Stimulated activated CD8-positive, alpha-beta memory T cell treated with anti-CD3 and anti-CD28 coated beads, Interleukin-2, amount 100 ng/mL, for 1 hour (primary cell): Measurements from ENCODE around the gene GMPPA.

ENCODE experiments used
- DNase-seq, 2 donors: peaks; one replicate each; pipeline ENCODE4 v3.0.0-alpha.2; 2020; ENCODE audit warnings: low read depth in 2 of 2

The GMPPA gene

GRCh38 chr2:219540784-219541504 lies 42.3 kb downstream of the GMPPA start:
- no peak for DNase-seq

DNA sequence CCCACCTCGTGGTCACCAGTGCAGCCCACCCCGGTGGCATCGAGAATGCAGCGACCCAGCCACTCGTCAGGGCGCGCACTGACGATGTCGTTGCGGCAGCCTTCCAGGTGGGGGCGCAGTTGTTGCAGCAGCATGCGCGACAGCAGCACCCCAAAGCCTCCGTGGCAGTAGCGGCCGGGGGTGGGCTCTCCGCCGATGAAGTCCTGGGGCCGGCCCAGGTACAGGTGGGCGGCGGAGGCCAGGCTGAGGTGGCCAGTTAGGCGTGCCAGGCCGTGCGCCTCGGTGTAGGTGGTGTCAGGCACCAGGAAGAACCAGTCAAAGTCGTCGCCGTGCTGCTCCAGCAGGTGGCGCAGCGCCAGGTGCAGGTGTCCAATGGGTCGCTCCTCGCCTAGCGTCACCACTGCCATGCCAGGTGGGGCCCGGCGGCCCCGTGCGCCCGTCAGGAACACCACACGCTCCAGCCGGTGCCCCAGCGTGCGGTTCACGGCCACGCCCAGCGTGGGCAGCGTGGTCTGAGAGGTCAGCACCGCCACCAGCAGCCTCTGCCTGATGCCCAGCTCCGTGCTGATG lies 43.0 kb downstream of the GMPPA start:
- DNase-seq: peak; percentile 66 to 72

DNA sequence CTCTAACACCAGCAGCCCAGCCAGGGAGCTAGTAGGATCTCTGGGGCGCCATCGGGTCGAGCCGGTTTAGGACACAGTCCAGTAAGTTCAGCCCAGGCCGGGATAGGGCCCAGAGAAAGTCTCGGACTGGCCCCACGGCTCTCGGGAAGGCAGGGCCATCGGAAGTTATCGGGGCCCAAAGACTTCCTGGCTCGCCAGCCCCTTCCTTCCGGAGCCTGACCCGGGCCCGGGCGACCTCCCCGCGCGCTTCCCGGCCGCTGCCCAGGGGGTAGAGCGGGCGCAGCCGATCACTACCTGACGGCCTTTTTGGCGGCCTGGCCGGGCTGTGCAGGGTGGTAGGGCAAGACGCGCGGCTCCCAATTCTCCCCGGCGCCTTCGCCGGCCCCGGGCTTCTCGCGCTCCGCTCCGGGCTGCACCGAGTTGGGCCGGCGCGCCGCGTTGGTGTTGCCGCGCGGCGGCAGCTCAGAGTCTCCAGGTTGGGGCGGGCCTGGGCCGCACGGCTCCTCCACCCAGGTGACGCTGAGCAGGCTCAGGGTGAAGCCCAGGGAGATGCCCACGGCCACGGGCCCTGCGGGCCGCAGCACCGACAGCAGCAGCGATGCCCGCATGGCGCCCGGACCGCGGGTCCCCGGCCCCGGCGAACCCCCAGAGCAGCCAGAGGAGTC lies 44.4 kb downstream of the GMPPA start:
- peak in 1 of 2 donors; percentile 13 for DNase-seq

GRCh38 chr2:219543596-219544358 lies 45.1 kb downstream of the GMPPA start, which contains the start of the genes CHPF and TMEM198:
TSS of gene CHPF (minus strand) at chr2:219543809. CDS start at chr2:219543538, 271 bp downstream.
TSS of gene TMEM198 (plus strand) at chr2:219544028. CDS start at chr2:219544728, 700 bp downstream.
- DNase-seq: peak; percentile 76 to 81

- DNase-seq: no peak
Observed at GRCh38 chr2:219544567-219544966, 45.9 kb downstream of the GMPPA start.

GRCh38 chr2:219545295-219545942 lies 46.7 kb downstream of the GMPPA start:
- DNase-seq: no peak

GRCh38 chr2:219545943-219546352 lies 47.3 kb downstream of the GMPPA start:
- no peak for DNase-seq

DNA sequence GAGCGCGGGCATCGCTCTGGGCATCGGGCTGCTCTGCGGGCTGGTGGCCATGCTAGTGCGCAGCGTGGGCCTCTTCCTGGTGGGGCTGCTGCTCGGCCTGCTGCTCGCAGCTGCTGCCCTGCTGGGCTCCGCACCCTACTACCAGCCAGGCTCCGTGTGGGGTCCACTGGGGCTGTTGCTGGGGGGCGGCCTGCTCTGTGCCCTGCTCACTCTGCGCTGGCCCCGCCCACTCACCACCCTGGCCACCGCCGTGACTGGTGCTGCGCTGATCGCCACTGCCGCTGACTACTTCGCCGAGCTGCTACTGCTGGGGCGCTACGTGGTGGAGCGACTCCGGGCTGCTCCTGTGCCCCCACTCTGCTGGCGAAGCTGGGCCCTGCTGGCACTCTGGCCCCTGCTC lies 48.9 kb downstream of the GMPPA start:
- no peak for DNase-seq

GRCh38 chr2:219548990-219549389 lies 50.3 kb downstream of the GMPPA start:
- no peak for DNase-seq

DNA sequence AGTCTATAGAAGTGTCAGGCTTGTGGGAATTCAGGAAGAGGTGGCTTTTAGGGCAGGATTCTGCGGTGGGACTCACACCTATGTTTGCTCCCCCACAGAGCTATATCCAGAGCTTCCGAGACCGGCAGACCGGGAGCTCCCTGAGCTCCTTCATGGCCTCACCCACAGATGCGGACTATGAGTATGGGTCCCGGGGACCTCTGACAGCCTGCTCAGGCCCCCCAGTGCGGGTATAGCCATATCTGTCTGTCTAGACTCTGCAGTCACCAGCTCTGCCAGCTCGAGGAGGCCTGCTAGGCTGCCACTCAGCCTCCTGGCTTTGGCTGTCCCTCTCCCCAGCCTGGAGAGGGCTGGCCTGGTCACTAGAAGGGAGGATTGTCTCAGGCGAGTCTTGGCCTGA lies 50.9 kb downstream of the GMPPA start:
- no peak for DNase-seq

DNA sequence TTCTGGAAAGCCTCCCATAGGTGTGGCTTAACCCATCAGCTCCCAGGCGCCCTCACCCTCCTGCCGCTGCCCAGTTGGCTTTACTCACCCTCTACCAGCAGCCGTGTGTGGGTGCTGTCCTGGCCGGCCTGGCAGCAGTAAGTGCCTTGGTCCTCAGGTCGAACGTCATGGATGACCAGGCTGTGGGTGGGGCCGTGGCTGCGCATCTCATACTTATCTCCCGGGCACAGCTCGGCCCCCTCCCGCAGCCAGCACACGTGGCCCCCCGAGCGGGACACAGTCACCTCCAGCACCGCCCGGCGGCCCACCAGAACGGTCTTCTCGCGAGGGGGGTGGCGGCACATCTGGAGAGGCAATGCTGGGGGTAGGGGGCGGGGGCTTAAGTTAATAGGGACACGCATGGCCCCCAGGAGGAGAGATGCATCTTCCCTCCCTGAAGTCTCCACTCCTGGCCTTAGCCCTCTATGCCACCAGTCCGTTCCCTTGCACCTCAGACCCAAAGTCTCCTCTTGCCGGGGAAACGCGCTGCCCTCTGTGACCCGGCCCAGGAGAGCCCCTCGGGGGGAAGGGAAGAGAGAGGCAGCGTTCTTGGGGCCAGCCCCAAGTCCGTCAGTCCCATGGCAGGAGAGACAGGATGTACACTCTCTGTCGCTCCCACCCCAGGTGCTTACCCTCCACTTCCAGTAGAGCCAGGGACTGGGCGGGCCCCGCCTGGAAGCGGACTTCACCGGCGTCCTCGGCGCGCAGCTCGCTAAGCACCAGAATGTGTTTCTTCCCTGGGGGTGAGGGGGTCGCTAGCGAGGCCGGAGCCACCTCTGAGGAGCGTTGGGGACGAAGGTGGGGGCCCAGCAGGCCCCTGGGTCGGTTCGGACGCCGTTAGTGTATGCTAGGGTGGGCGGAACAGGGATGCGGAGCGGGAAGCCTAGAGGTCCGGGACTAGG lies 53.0 kb downstream of the GMPPA start:
- no peak for DNase-seq

DNA sequence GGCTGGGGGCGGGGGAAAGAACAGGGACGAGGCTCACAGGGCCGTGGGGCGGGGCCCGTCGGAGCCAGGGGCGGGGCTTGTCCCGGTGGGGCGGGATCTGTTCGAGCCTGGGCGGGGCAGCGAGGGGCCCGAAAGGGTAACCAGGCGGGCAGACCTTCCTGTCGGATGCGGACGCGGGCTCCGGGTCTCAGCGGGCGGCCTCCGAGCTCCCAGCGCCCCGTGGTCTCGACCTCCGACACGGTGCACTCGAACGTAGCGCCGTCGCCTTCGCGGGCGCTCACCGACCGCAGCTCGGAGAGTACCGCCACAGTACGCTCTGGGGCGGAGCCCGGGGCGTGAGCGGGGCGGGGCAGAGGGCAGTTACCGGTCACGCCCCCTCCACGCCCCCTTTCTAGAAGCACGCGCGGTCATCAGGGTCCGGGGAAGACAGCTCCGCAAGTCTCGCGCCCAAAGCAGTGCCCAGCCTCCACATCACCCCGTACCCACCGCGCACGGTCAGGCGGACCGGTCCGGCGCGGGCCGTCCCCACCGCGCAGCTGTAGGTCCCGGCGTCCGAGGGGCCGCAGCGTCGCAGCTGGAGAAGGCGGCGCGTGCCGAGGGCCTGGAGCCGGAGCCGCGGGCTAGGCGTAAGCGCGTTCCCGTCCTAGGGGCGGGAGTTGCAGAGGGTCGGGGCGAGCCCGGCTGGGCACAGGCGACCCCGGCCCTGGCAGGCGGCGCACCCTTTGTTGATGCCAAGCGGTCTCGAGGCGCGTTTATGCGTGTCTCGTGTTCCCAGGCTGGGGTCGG lies 53.9 kb downstream of the GMPPA start:
- DNase-seq: peak; percentile 51 to 67

- DNase-seq: no peak
Observed at GRCh38 chr2:219553168-219553417, 54.4 kb downstream of the GMPPA start.

- DNase-seq: no peak
Observed at GRCh38 chr2:219553463-219553963, 54.8 kb downstream of the GMPPA start.

- DNase-seq: no peak
Observed at GRCh38 chr2:219554350-219554749, 55.7 kb downstream of the GMPPA start.

DNA sequence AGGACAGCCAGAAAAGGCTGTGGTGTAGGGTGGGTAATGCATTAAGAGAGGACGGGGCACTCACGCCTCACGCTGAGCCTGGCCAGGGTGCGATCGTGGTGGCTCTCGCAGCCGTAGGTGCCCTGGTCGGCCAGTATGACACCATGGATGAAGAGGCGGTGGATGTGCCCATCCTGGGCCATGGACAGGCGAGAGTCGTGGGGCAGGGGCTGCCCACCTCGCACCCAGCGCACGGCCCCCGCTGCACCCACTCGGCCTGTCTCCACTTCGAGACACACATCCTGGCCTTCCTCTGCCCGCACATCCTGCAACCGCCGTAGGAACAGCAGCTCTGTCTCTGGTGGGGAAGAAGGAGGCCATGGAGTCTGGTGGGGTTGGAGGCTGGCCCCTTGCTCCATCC lies 57.3 kb downstream of the GMPPA start:
- no peak for DNase-seq

- DNase-seq: no peak
Observed at GRCh38 chr2:219556413-219556812, 57.7 kb downstream of the GMPPA start.
